ENCODE results near the gene CT83.

Gene CT83, protein sequence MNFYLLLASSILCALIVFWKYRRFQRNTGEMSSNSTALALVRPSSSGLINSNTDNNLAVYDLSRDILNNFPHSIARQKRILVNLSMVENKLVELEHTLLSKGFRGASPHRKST

DNA sequence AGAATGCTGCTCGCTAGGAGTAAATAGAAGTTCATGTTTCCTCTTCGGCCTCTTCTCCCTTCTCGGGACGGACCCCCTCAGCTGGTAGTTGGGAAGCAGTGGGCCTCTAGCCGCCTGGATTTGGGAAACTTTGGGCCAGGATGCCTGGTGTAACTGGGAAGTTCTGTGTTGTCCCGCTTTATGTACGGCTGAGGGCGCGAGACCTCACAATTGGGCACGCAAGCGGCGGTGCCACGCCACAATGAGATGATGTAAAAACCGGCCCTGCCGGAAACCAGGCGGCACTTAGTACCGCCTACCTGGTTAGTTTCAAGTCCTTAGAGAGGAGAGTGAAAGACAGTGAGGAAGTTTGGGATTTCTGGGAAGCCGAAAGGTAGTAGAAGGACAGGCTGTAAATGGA lies at the start of gene CT83:
Gene CT83, minus strand, starts transcription at position 155 of the 400 bp plus-strand sequence. Its CDS starts 120 bp downstream, at position 35.
- Histone ChIP-seq H3F3A (ENCODE audit: low read depth) (no peaks in the 10 kb centered on the region), H3K27me3 (ENCODE audit: insufficient read depth, low read length, poor library complexity, severe bottlenecking) (no peaks in the 10 kb centered on the region), H3K4me3 (ENCODE audit: low read length, poor library complexity, severe bottlenecking) (no peak within 1 kb of the TSS), H3K4me2 (ENCODE audit: low read depth, low read length, poor library complexity, severe bottlenecking) (no peak within 1 kb of the TSS), H3K9me3 (ENCODE audit: insufficient read depth, low read depth, low read length) (no peaks in the 10 kb centered on the region), H3K36me3 (ENCODE audit: insufficient read depth, low read length) (no peaks in the 10 kb centered on the region), H3K9ac (ENCODE audit: low read depth, low read length, poor library complexity, severe bottlenecking) (no peak within 1 kb of the TSS), H2AFZ (ENCODE audit: low read length) (no peak within 1 kb of the TSS), H4K20me1 (ENCODE audit: insufficient read depth, low read length, poor library complexity, severe bottlenecking) (no peaks in the 10 kb centered on the region), H3K9me2 (replicated peaks; ENCODE audit: low read depth, low read length) (no peaks in the 10 kb centered on the region), H3K79me2 (ENCODE audit: insufficient read depth, low read length) (no peaks in the 10 kb centered on the region), H3K4me1 (ENCODE audit: insufficient read depth, low read length, poor library complexity, severe bottlenecking) (no peaks in the 10 kb centered on the region)
- TF ChIP-seq, protein P1, sequence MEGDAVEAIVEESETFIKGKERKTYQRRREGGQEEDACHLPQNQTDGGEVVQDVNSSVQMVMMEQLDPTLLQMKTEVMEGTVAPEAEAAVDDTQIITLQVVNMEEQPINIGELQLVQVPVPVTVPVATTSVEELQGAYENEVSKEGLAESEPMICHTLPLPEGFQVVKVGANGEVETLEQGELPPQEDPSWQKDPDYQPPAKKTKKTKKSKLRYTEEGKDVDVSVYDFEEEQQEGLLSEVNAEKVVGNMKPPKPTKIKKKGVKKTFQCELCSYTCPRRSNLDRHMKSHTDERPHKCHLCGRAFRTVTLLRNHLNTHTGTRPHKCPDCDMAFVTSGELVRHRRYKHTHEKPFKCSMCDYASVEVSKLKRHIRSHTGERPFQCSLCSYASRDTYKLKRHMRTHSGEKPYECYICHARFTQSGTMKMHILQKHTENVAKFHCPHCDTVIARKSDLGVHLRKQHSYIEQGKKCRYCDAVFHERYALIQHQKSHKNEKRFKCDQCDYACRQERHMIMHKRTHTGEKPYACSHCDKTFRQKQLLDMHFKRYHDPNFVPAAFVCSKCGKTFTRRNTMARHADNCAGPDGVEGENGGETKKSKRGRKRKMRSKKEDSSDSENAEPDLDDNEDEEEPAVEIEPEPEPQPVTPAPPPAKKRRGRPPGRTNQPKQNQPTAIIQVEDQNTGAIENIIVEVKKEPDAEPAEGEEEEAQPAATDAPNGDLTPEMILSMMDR (conservative IDR thresholded peaks at IDR 0.05; ENCODE audit: low read length), result no peak
- TF ChIP-seq EZH2phosphoT487 (IDR thresholded peaks at IDR 0.05; ENCODE audit: borderline replicate concordance), result no peak

DNA sequence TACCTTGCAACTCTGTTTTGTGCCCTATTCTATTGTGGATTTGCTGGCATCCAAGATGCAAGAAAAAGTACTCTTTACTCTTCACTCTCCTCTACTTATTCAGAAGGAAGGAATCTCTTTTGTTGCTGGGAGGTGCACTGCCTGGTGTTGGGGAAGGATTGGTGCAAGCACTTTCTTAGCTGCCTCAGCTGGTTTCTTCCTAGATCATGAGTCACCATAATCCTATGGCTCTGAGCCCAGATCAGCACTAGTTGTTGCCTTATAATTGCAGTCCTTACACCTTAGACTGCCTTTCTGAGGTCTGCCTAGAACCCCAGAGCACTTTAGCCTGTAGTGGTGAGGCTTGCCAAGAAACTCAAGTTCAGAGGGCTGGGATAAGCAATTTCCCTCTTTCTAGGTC lies 37.0 kb upstream of the CT83 start:
- no peaks in the 10 kb centered on the region for H4K20me1 ChIP-seq (ENCODE audit: insufficient read depth, low read length, poor library complexity, severe bottlenecking)
- H3K9me3 ChIP-seq (ENCODE audit: insufficient read depth, low read depth, low read length), result no peaks in the 10 kb centered on the region
- H3F3A ChIP-seq (ENCODE audit: low read depth), result no peaks in the 10 kb centered on the region
- H3K79me2 ChIP-seq (ENCODE audit: insufficient read depth, low read length), result no peaks in the 10 kb centered on the region
- no peak overlapping the region for H2AFZ ChIP-seq (ENCODE audit: low read length)
- no peak for TF ChIP-seq EZH2phosphoT487 (IDR thresholded peaks at IDR 0.05; ENCODE audit: borderline replicate concordance)
- TF ChIP-seq, protein P1 (conservative IDR thresholded peaks at IDR 0.05; ENCODE audit: low read length), result no peak
- H3K4me1 ChIP-seq (ENCODE audit: insufficient read depth, low read length, poor library complexity, severe bottlenecking), result no peaks in the 10 kb centered on the region
- no peaks in the 10 kb centered on the region for H3K36me3 ChIP-seq (ENCODE audit: insufficient read depth, low read length)
- no peak overlapping the region for H3K4me3 ChIP-seq (ENCODE audit: low read length, poor library complexity, severe bottlenecking)
- H3K4me2 ChIP-seq (ENCODE audit: low read depth, low read length, poor library complexity, severe bottlenecking), result no peak overlapping the region
- no peaks in the 10 kb centered on the region for H3K27me3 ChIP-seq (ENCODE audit: insufficient read depth, low read length, poor library complexity, severe bottlenecking)
- no peaks in the 10 kb centered on the region for H3K9me2 ChIP-seq (replicated peaks; ENCODE audit: low read depth, low read length)
- H3K9ac ChIP-seq (ENCODE audit: low read depth, low read length, poor library complexity, severe bottlenecking), result no peak overlapping the region

DNA sequence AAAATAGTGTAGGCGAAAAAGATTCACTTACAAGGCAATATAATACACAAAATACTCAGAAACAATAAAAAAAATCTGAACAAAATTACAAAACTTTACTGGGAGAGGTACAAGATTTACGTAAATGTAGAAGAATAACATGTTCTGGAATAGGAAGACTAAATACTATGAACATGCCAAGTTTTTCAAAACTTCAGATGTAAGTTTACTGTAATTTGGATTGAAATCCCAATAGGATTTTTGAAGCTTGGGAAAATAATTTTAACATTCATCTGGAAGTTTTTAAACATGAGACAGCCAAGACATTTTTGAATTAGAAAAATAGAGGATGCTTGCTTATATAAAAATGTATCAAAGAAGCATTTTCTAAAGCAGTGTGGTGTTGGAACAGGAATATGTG lies 30.5 kb upstream of the CT83 start:
- TF ChIP-seq, protein P1 (conservative IDR thresholded peaks at IDR 0.05; ENCODE audit: low read length), result no peak
- TF ChIP-seq EZH2phosphoT487 (IDR thresholded peaks at IDR 0.05; ENCODE audit: borderline replicate concordance), result no peak
- H3K9ac ChIP-seq (ENCODE audit: low read depth, low read length, poor library complexity, severe bottlenecking), result no peak overlapping the region
- H4K20me1 ChIP-seq (ENCODE audit: insufficient read depth, low read length, poor library complexity, severe bottlenecking), result no peaks in the 10 kb centered on the region
- no peak overlapping the region for H2AFZ ChIP-seq (ENCODE audit: low read length)
- H3K4me2 ChIP-seq (ENCODE audit: low read depth, low read length, poor library complexity, severe bottlenecking), result no peak overlapping the region
- H3K9me3 ChIP-seq (ENCODE audit: insufficient read depth, low read depth, low read length), result no peaks in the 10 kb centered on the region
- no peaks in the 10 kb centered on the region for H3K36me3 ChIP-seq (ENCODE audit: insufficient read depth, low read length)
- H3K4me3 ChIP-seq (ENCODE audit: low read length, poor library complexity, severe bottlenecking), result no peak overlapping the region
- no peaks in the 10 kb centered on the region for H3F3A ChIP-seq (ENCODE audit: low read depth)
- H3K27me3 ChIP-seq (ENCODE audit: insufficient read depth, low read length, poor library complexity, severe bottlenecking), result no peaks in the 10 kb centered on the region
- H3K79me2 ChIP-seq (ENCODE audit: insufficient read depth, low read length), result no peaks in the 10 kb centered on the region
- no peaks in the 10 kb centered on the region for H3K4me1 ChIP-seq (ENCODE audit: insufficient read depth, low read length, poor library complexity, severe bottlenecking)
- H3K9me2 ChIP-seq (replicated peaks; ENCODE audit: low read depth, low read length), result no peaks in the 10 kb centered on the region
